Caco-2 (cell line): Measurements from ENCODE around the gene AGO3. TPM values are rescaled to one million over a fixed set of nuclear protein-coding genes. Genes with fewer than 3 reads are reported as not detected.

ENCODE experiments used
- BruUV-seq: library from RNA; stranded (reverse); fragments of 400-500 nt; replicated peaks from 2 replicates; lab custom pipeline; 2021; lab: Mats Ljungman, UMichigan
- CTCF ChIA-PET: fragments of 300-600 bp; sonication (Branson Sonifier 250); formaldehyde crosslinking; loops from one replicate; lab custom pipeline; 2022; ENCODE audit warnings: antibody characterized with exemption; lab: Charles Lee
- POLR2A ChIA-PET: fragments of 300-600 bp; sonication (Branson Sonifier 250); formaldehyde crosslinking; loops from one replicate; lab custom pipeline; 2022; ENCODE audit warnings: antibody characterized with exemption; lab: Charles Lee
- DNase-seq, 2 experiments: peaks; one replicate each; pipeline versions ENCODE4 v3.0.0 to v3.0.0-alpha.2; 2020 to 2022
- H3K27me3 ChIP-seq: replicated peaks from 2 replicates; pipeline ENCODE4 v1.6.0; 2011; ENCODE audit warnings: low read length; ENCODE audit not compliant: control insufficient read depth, insufficient read depth
- H3K36me3 ChIP-seq: 2 replicates; pipeline ENCODE4 v1.5.1; 2011; ENCODE audit warnings: low read length; ENCODE audit not compliant: control insufficient read depth, insufficient read depth
- H3K4me1 ChIP-seq: fragments of 250-450 bp; sonication (Bioruptor Pico); 2 replicates; pipeline ENCODE4 v1.5.1; 2020; ENCODE audit warnings: mild to moderate bottlenecking
- H3K4me3 ChIP-seq: 2 replicates; pipeline ENCODE4 v1.5.1; 2011; ENCODE audit warnings: low read depth, mild to moderate bottlenecking, control low read depth, low read length
- H3K9me3 ChIP-seq: fragments of 250-450 bp; sonication (Bioruptor Pico); 2 replicates; pipeline ENCODE4 v1.5.1; 2020; ENCODE audit warnings: mild to moderate bottlenecking, moderate library complexity
- H3K27ac Mint-ChIP-seq: one replicate; pipeline ENCODE4 v1.8.0; 2022; ENCODE audit warnings: mixed read lengths; ENCODE audit not compliant: unreplicated experiment
- H3K27me3 Mint-ChIP-seq: one replicate; pipeline ENCODE4 v1.8.0; 2022; ENCODE audit warnings: mixed read lengths; ENCODE audit not compliant: insufficient read depth, unreplicated experiment
- H3K36me3 Mint-ChIP-seq: one replicate; pipeline ENCODE4 v1.8.0; 2022; ENCODE audit warnings: mild to moderate bottlenecking, mixed read lengths; ENCODE audit not compliant: insufficient read depth, unreplicated experiment
- H3K4me1 Mint-ChIP-seq: one replicate; pipeline ENCODE4 v1.8.0; 2022; ENCODE audit warnings: low read depth, mixed read lengths; ENCODE audit not compliant: unreplicated experiment
- H3K4me3 Mint-ChIP-seq: one replicate; pipeline ENCODE4 v1.8.0; 2022; ENCODE audit warnings: mild to moderate bottlenecking, moderate library complexity, mixed read lengths; ENCODE audit not compliant: unreplicated experiment
- H3K9me3 Mint-ChIP-seq: one replicate; pipeline ENCODE4 v1.8.0; 2022; ENCODE audit warnings: mixed read lengths; ENCODE audit not compliant: unreplicated experiment
- CTCF ChIP-seq, 2 experiments: fragments of 200-600 bp in 1 of 2; IDR thresholded peaks; 1 replicate in 1 of 2; 2 replicates in 1 of 2; pipeline versions ENCODE4 v1.5.1 to v1.8.0; 2011 to 2022; ENCODE audit warnings: antibody characterized with exemption in 1 of 2, control low read depth in 1 of 2, inconsistent platforms in 1 of 2, low read depth in 1 of 2, low read length in 1 of 2, mild to moderate bottlenecking in 1 of 2, moderate library complexity in 1 of 2; ENCODE audit not compliant: insufficient read depth in 1 of 2, severe bottlenecking in 1 of 2, unreplicated experiment in 1 of 2
- intact Hi-C: fragments of 100-400 bp; cut with micrococcal nuclease; formaldehyde crosslinking; loops from one replicate; pipeline ENCODE4 v1.10.0; 2022; ENCODE audit not compliant: unreplicated experiment
- total RNA-seq: library from RNA; stranded (reverse); gene quantifications from 2 replicates; pipeline ENCODE4 v1.2.3, GENCODE V29; 2022

Gene AGO3
- total RNA-seq, 1 experiment from 2014 or later = 18.1 TPM

DNA sequence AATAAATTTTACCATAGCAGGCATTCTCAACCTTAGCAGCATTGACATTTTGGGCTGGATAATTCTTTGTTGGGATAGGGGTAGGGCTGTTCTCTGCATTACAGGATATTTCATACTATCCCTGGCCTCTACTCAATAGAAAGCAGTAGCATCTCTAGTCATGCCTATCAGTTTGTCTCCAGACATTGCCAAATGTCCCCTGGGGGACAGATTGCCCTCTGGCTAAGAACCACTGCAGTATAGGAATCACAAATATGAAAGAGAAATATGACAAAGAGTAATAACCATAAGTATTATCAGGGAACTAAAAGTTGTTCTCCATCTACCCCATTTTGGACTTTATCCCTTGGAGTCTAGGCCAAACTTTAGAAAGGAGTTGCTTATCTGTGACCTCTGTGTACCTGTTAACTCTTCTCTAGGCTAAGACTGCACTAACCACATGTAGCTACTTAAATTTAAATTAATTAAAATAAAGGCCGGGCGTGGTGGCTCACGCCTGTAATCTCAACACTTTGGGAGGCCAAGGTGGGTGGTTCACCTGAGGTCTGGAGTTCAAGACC lies 76.1 kb downstream of the AGO3 start:
- Mint-ChIP-seq H3K9me3 (no peaks in the 10 kb centered on the region), H3K36me3 (no peaks in the 10 kb centered on the region), H3K27ac (no peak overlapping the region), H3K4me3 (no peak overlapping the region), H3K27me3 (no peaks in the 10 kb centered on the region), H3K4me1 (no peaks in the 10 kb centered on the region)
- Histone ChIP-seq H3K4me1 (no peaks in the 10 kb centered on the region), H3K36me3 (no peaks in the 10 kb centered on the region), H3K27me3 (no peaks in the 10 kb centered on the region), H3K9me3 (no peaks in the 10 kb centered on the region), H3K4me3 (no peak overlapping the region)
- intact Hi-C loops = no loop called here
- DNase-seq = no peak
- no TSS peak for BruUV-seq
- CTCF ChIA-PET = no interaction called here
- POLR2A ChIA-PET = no interaction called here
- TF ChIP-seq CTCF (IDR thresholded peaks at IDR 0.05; ENCODE audit: insufficient read depth in 1 of 2, low read depth in 1 of 2, low read length in 1 of 2, severe bottlenecking in 1 of 2, unreplicated experiment in 1 of 2) = no peak

GRCh38 chr1:36007741-36008140 lies 76.8 kb downstream of the AGO3 start:
- Mint-ChIP-seq H3K27ac (no peak overlapping the region), H3K9me3 (no peaks in the 10 kb centered on the region), H3K36me3 (no peaks in the 10 kb centered on the region), H3K4me1 (no peaks in the 10 kb centered on the region), H3K27me3 (no peaks in the 10 kb centered on the region), H3K4me3 (no peak overlapping the region)
- Histone ChIP-seq H3K4me3 (no peak overlapping the region), H3K4me1 (no peaks in the 10 kb centered on the region), H3K36me3 (no peaks in the 10 kb centered on the region), H3K9me3 (no peaks in the 10 kb centered on the region), H3K27me3 (no peaks in the 10 kb centered on the region)
- BruUV-seq = no TSS peak
- ChIA-PET CTCF (no interaction called here), POLR2A (no interaction called here)
- no peak for TF ChIP-seq CTCF (IDR thresholded peaks at IDR 0.05; ENCODE audit: insufficient read depth in 1 of 2, low read depth in 1 of 2, low read length in 1 of 2, severe bottlenecking in 1 of 2, unreplicated experiment in 1 of 2)
- intact Hi-C loops = no loop called here
- no peak for DNase-seq

GRCh38 chr1:36008546-36009197 lies 77.8 kb downstream of the AGO3 start:
- no peaks in the 10 kb centered on the region for H3K9me3 ChIP-seq
- CTCF ChIA-PET = no interaction called here
- POLR2A ChIA-PET = no interaction called here
- H3K36me3 ChIP-seq = no peaks in the 10 kb centered on the region
- no peak overlapping the region for H3K4me3 ChIP-seq
- no peak overlapping the region for H3K4me3 Mint-ChIP-seq
- TF ChIP-seq CTCF (IDR thresholded peaks at IDR 0.05; ENCODE audit: insufficient read depth in 1 of 2, low read depth in 1 of 2, low read length in 1 of 2, severe bottlenecking in 1 of 2, unreplicated experiment in 1 of 2) = no peak
- no peaks in the 10 kb centered on the region for H3K27me3 Mint-ChIP-seq
- no peaks in the 10 kb centered on the region for H3K4me1 ChIP-seq
- no peak for DNase-seq
- no peaks in the 10 kb centered on the region for H3K4me1 Mint-ChIP-seq
- no TSS peak for BruUV-seq
- no peaks in the 10 kb centered on the region for H3K27me3 ChIP-seq
- H3K9me3 Mint-ChIP-seq = no peaks in the 10 kb centered on the region
- intact Hi-C loops = no loop called here
- no peak overlapping the region for H3K27ac Mint-ChIP-seq
- peaks cover 6% of the 10 kb centered on the region for H3K36me3 Mint-ChIP-seq
